Measurements from ENCODE around the gene PGAP2. TPM values are rescaled to one million over a fixed set of nuclear protein-coding genes. Genes with fewer than 3 reads are reported as not detected.

The PGAP2 gene
- total RNA-seq, 3 donors from 2014 or later: 12.3 to 24.3 (median 20.6) TPM

- Histone ChIP-seq H3K36me3 (no peaks in the 10 kb centered on the region), H3K27me3 (no peaks in the 10 kb centered on the region), H3K27ac (peak overlapping the region; percentile 98), H3K4me3 (peak overlapping the region; percentile 72 to 86 (median 83)), H3K9me3 (no peaks in the 10 kb centered on the region), H3K4me1 (peaks cover 0 to 10% of the 10 kb centered on the region in 2 donors)
- TF ChIP-seq CTCF (IDR thresholded peaks at IDR 0.05) (peak; percentile 8 to 65 (median 54)), POLR2A (IDR thresholded peaks at IDR 0.05) (no peak), POLR2AphosphoS5 (IDR thresholded peaks at IDR 0.05) (peak; percentile 51 to 66 (median 61))
- intact Hi-C loops (cut with DNase I; ENCODE audit: low total_unique reads): no loop called here
- peak; percentile 71 to 80 for DNase-seq (ENCODE audit: low spot score in 2 of 2)
Observed at GRCh38 chr11:3841426-3842350, 33.3 kb downstream of the PGAP2 start.

GRCh38 chr11:3843326-3843725, 35.0 kb downstream of the PGAP2 start:
- H3K4me3 ChIP-seq: no peak overlapping the region
- H3K36me3 ChIP-seq: no peaks in the 10 kb centered on the region
- DNase-seq (ENCODE audit: low spot score in 2 of 2): no peak
- H3K9me3 ChIP-seq: no peaks in the 10 kb centered on the region
- TF ChIP-seq POLR2A (IDR thresholded peaks at IDR 0.05) (no peak), CTCF (IDR thresholded peaks at IDR 0.05) (no peak), POLR2AphosphoS5 (IDR thresholded peaks at IDR 0.05) (no peak)
- intact Hi-C loops (cut with DNase I; ENCODE audit: low total_unique reads): no loop called here
- no peak overlapping the region for H3K27ac ChIP-seq
- H3K4me1 ChIP-seq: peaks cover 0 to 10% of the 10 kb centered on the region in 2 donors
- H3K27me3 ChIP-seq: no peaks in the 10 kb centered on the region

GRCh38 chr11:3845246-3845645, 36.9 kb downstream of the PGAP2 start:
- Histone ChIP-seq H3K36me3 (no peaks in the 10 kb centered on the region), H3K9me3 (no peaks in the 10 kb centered on the region), H3K27ac (no peak overlapping the region), H3K4me3 (no peak overlapping the region), H3K27me3 (no peaks in the 10 kb centered on the region), H3K4me1 (no peaks in the 10 kb centered on the region)
- intact Hi-C loops (cut with DNase I; ENCODE audit: low total_unique reads): no loop called here
- TF ChIP-seq POLR2AphosphoS5 (IDR thresholded peaks at IDR 0.05): no peak
- no peak for TF ChIP-seq POLR2A (IDR thresholded peaks at IDR 0.05)
- no peak for TF ChIP-seq CTCF (IDR thresholded peaks at IDR 0.05)
- no peak for DNase-seq (ENCODE audit: low spot score in 2 of 2)

GRCh38 chr11:3845670-3846069, 37.3 kb downstream of the PGAP2 start:
- H3K27me3 ChIP-seq: no peaks in the 10 kb centered on the region
- intact Hi-C loops (cut with DNase I; ENCODE audit: low total_unique reads): no loop called here
- no peaks in the 10 kb centered on the region for H3K36me3 ChIP-seq
- no peak for DNase-seq (ENCODE audit: low spot score in 2 of 2)
- no peaks in the 10 kb centered on the region for H3K9me3 ChIP-seq
- no peak overlapping the region for H3K27ac ChIP-seq
- H3K4me3 ChIP-seq: no peak overlapping the region
- no peaks in the 10 kb centered on the region for H3K4me1 ChIP-seq
- TF ChIP-seq CTCF (IDR thresholded peaks at IDR 0.05) (no peak), POLR2AphosphoS5 (IDR thresholded peaks at IDR 0.05) (no peak), POLR2A (IDR thresholded peaks at IDR 0.05) (no peak)

GRCh38 chr11:3849297-3849874, 41.0 kb downstream of the PGAP2 start:
- Histone ChIP-seq H3K4me1 (no peaks in the 10 kb centered on the region), H3K27me3 (no peaks in the 10 kb centered on the region), H3K27ac (no peak overlapping the region), H3K4me3 (no peak overlapping the region), H3K36me3 (no peaks in the 10 kb centered on the region), H3K9me3 (no peaks in the 10 kb centered on the region)
- DNase-seq (ENCODE audit: low spot score in 2 of 2): no peak
- TF ChIP-seq POLR2AphosphoS5 (IDR thresholded peaks at IDR 0.05) (no peak), CTCF (IDR thresholded peaks at IDR 0.05) (peak; percentile 42 to 68 (median 56))
- intact Hi-C loops (cut with DNase I; ENCODE audit: low total_unique reads): no loop called here
